BJ (cell line): ENCODE results near the gene BAIAP2. TPM values are rescaled to one million over a fixed set of nuclear protein-coding genes. Genes with fewer than 3 reads are reported as not detected.

Experiments
- CTCF ChIA-PET: fragments of 350-600 bp; formaldehyde crosslinking; extraction: SDS; loops from one replicate; lab custom pipeline; 2021; ENCODE audit warnings: antibody characterized with exemption, inconsistent platforms; lab: Yijun Ruan, JAX
- POLR2A ChIA-PET: fragments of 300-600 bp; sonication (Branson Sonifier 250); formaldehyde crosslinking; extraction: SDS; loops from one replicate; lab custom pipeline; 2021; ENCODE audit warnings: antibody characterized with exemption; lab: Charles Lee
- DNase-seq: peaks from one replicate; pipeline ENCODE4 v3.0.0-alpha.2; 2011; ENCODE audit warnings: low read depth
- H3K27me3 ChIP-seq: 2 replicates; pipeline ENCODE4 v1.6.0; 2011; ENCODE audit warnings: low read length; ENCODE audit not compliant: control insufficient read depth, insufficient read depth
- H3K36me3 ChIP-seq: 2 replicates; pipeline ENCODE4 v1.5.1; 2011; ENCODE audit warnings: low read length; ENCODE audit not compliant: control insufficient read depth, insufficient read depth
- H3K4me3 ChIP-seq: 2 replicates; pipeline ENCODE4 v1.5.1; 2011; ENCODE audit warnings: low read depth, mild to moderate bottlenecking, control low read depth, low read length
- CTCF ChIP-seq: IDR thresholded peaks from 2 replicates; pipeline ENCODE4 v1.5.1; 2011; ENCODE audit warnings: low read depth, mild to moderate bottlenecking, control low read depth, inconsistent platforms, low read length, moderate library complexity; ENCODE audit not compliant: insufficient read depth
- polyA plus RNA-seq: library from polyadenylated mRNA; depleted of rRNA; stranded (reverse); fragments of >200 nt; gene quantifications from 2 replicates; pipeline ENCODE4 v1.2.3, GENCODE V29; 2011

Gene BAIAP2
- polyA plus RNA-seq, 1 experiment: 12.1 TPM

GRCh38 chr17:80989586-80989913, 45.4 kb upstream of the BAIAP2 start:
- Histone ChIP-seq H3K36me3 (0 out of 2 replicates have a peak, but pooled peaks cover 2% of the 10 kb centered on the region), H3K4me3 (no peak overlapping the region), H3K27me3 (no peaks in the 10 kb centered on the region)
- ChIA-PET POLR2A (no interaction called here), CTCF (interaction anchor here (0.6 to 3.7 kb wide), 13 partner anchors 9 to 562 kb away, joined by 3 to 54 read pairs (median 4); no protein-coding TSS in a partner anchor)
- no peak for TF ChIP-seq CTCF
- DNase-seq: no peak

GRCh38 chr17:80990921-80991644, 43.9 kb upstream of the BAIAP2 start:
- POLR2A ChIA-PET: no interaction called here
- H3K36me3 ChIP-seq: peaks cover 9% of the 10 kb centered on the region

GRCh38 chr17:80991645-80992076, 43.3 kb upstream of the BAIAP2 start, which contains the start of gene CHMP6:
Gene CHMP6 (plus strand): TSS chr17:80991841. CDS start chr17:80991919, 78 bp downstream.
- ChIA-PET CTCF (interaction anchor here (1.1 to 2.5 kb wide), 7 partner anchors 11 to 564 kb away, joined by 3 to 11 read pairs (median 6); no protein-coding TSS in a partner anchor), POLR2A (no interaction called here)
- DNase-seq: no peak
- peak within 1 kb of the TSS; percentile 82 for H3K4me3 ChIP-seq
- peaks cover 14% of the 10 kb centered on the region for H3K36me3 ChIP-seq
- TF ChIP-seq CTCF: no peak
- no peaks in the 10 kb centered on the region for H3K27me3 ChIP-seq

More at GRCh38 chr17:80990921-80991644, 43.9 kb upstream of the BAIAP2 start:
- Histone ChIP-seq H3K27me3 (no peaks in the 10 kb centered on the region), H3K4me3 (peak overlapping the region; percentile 82)
- TF ChIP-seq CTCF: no peak
- DNase-seq: no peak
- CTCF ChIA-PET: interaction anchor here (1.1 to 2.5 kb wide), 6 partner anchors 11 to 564 kb away, joined by 3 to 11 read pairs (median 5); no protein-coding TSS in a partner anchor

GRCh38 chr17:80992077-80992947, 42.6 kb upstream of the BAIAP2 start:
- no peak for DNase-seq
- no peaks in the 10 kb centered on the region for H3K27me3 ChIP-seq
- peak overlapping the region; percentile 82 for H3K4me3 ChIP-seq
- CTCF ChIA-PET: interaction anchor here (0.7 to 2.5 kb wide), 6 partner anchors 13 to 109 kb away, joined by 3 to 11 read pairs (median 5); no protein-coding TSS in a partner anchor
- TF ChIP-seq CTCF: no peak
- POLR2A ChIA-PET: no interaction called here
- peaks cover 21% of the 10 kb centered on the region for H3K36me3 ChIP-seq
